H9 (cell line): ENCODE data around the gene MTA2. TPM values are rescaled to one million over a fixed set of nuclear protein-coding genes. Genes with fewer than 3 reads are reported as not detected.

Experiments
- DNase-seq: peaks from one replicate; pipeline ENCODE4 v3.0.0-alpha.2; 2017
- H2AFZ ChIP-seq: one replicate; pipeline ENCODE4 v1.6.1; 2013; ENCODE audit warnings: mild to moderate bottlenecking, low read length, control low read depth, moderate library complexity
- H2AK5ac ChIP-seq: 2 replicates; pipeline ENCODE4 v1.6.1; 2013; ENCODE audit warnings: low read length, control low read depth, mixed read lengths; ENCODE audit not compliant: insufficient read length
- H2BK120ac ChIP-seq: one replicate; pipeline ENCODE4 v1.6.1; 2013; ENCODE audit warnings: low read depth, mild to moderate bottlenecking, low read length, control low read depth, inconsistent platforms; ENCODE audit not compliant: poor library complexity, severe bottlenecking
- H2BK12ac ChIP-seq: 2 replicates; pipeline ENCODE4 v1.6.1; 2013; ENCODE audit warnings: low read length, control low read depth, mixed read lengths, low read depth; ENCODE audit not compliant: insufficient read length
- H2BK15ac ChIP-seq: 2 replicates; pipeline ENCODE4 v1.6.1; 2013; ENCODE audit warnings: low read depth, low read length, control low read depth
- H2BK20ac ChIP-seq: one replicate; pipeline ENCODE4 v1.6.1; 2013; ENCODE audit warnings: low read depth, mild to moderate bottlenecking, low read length, control low read depth, inconsistent platforms; ENCODE audit not compliant: poor library complexity, severe bottlenecking
- H2BK5ac ChIP-seq: 2 replicates; pipeline ENCODE4 v1.6.1; 2013; ENCODE audit warnings: low read length, control low read depth, mixed read lengths; ENCODE audit not compliant: insufficient read length
- H3K14ac ChIP-seq: 2 replicates; pipeline ENCODE4 v1.6.1; 2013; ENCODE audit warnings: low read length, control low read depth; ENCODE audit not compliant: insufficient read depth
- H3K18ac ChIP-seq: 2 replicates; pipeline ENCODE4 v1.6.1; 2013; ENCODE audit warnings: low read depth, mild to moderate bottlenecking, mixed read lengths, low read length, control low read depth; ENCODE audit not compliant: insufficient read length
- H3K23ac ChIP-seq: 2 replicates; pipeline ENCODE4 v1.6.1; 2013; ENCODE audit warnings: low read length, control low read depth, mixed read lengths, low read depth; ENCODE audit not compliant: insufficient read length
- H3K23me2 ChIP-seq: 2 replicates; pipeline ENCODE4 v1.6.1; 2013; ENCODE audit warnings: low read depth, mild to moderate bottlenecking, mixed read lengths, low read length, control low read depth; ENCODE audit not compliant: insufficient read length, poor library complexity, severe bottlenecking
- H3K27ac ChIP-seq: 2 replicates; pipeline ENCODE4 v1.5.1; 2013; ENCODE audit warnings: low read length, control low read depth, mixed read lengths, low read depth; ENCODE audit not compliant: insufficient read length
- H3K27me3 ChIP-seq: 2 replicates; pipeline ENCODE4 v1.6.1; 2013; ENCODE audit warnings: low read length, control low read depth, inconsistent platforms; ENCODE audit not compliant: insufficient read depth
- H3K4ac ChIP-seq: 2 replicates; pipeline ENCODE4 v1.6.1; 2013; ENCODE audit warnings: low read depth, mild to moderate bottlenecking, control low read depth, inconsistent platforms, low read length, moderate library complexity
- H3K4me1 ChIP-seq: 2 replicates; pipeline ENCODE4 v1.6.1; 2013; ENCODE audit warnings: low read length, control low read depth, inconsistent platforms; ENCODE audit not compliant: insufficient read depth
- H3K4me2 ChIP-seq: 2 replicates; pipeline ENCODE4 v1.6.1; 2013; ENCODE audit warnings: low read length, control low read depth, mixed read lengths; ENCODE audit not compliant: insufficient read length, insufficient read depth
- H3K56ac ChIP-seq: 2 replicates; pipeline ENCODE4 v1.6.1; 2013; ENCODE audit warnings: low read depth, mild to moderate bottlenecking, mixed read lengths, low read length, control low read depth; ENCODE audit not compliant: insufficient read length
- H3K79me1 ChIP-seq: 2 replicates; pipeline ENCODE4 v1.6.1; 2013; ENCODE audit warnings: low read depth, mild to moderate bottlenecking, moderate library complexity, low read length, control low read depth, inconsistent platforms; ENCODE audit not compliant: insufficient read depth, poor library complexity, severe bottlenecking
- H3K79me2 ChIP-seq: 2 replicates; pipeline ENCODE4 v1.6.1; 2013; ENCODE audit warnings: low read length, control low read depth, inconsistent platforms; ENCODE audit not compliant: insufficient read depth
- H3K9ac ChIP-seq: 2 replicates; pipeline ENCODE4 v1.6.1; 2013; ENCODE audit warnings: low read length, control low read depth, mixed read lengths; ENCODE audit not compliant: insufficient read length; ENCODE audit errors: extremely low read depth
- H3K9me3 ChIP-seq: one replicate; pipeline ENCODE4 v1.6.1; 2013; ENCODE audit warnings: low read depth, low read length, inconsistent platforms; ENCODE audit not compliant: control insufficient read depth
- H3T11ph ChIP-seq: one replicate; pipeline ENCODE4 v1.6.1; 2013; ENCODE audit warnings: mild to moderate bottlenecking, low read length, control low read depth, inconsistent platforms
- H4K20me1 ChIP-seq: one replicate; pipeline ENCODE4 v1.6.1; 2013; ENCODE audit not compliant: control insufficient read depth, insufficient read length, insufficient read depth
- H4K5ac ChIP-seq: 2 replicates; pipeline ENCODE4 v1.6.1; 2013; ENCODE audit warnings: low read depth, mild to moderate bottlenecking, mixed read lengths, low read length, control low read depth; ENCODE audit not compliant: insufficient read length
- H4K8ac ChIP-seq: replicated peaks from 2 replicates; pipeline ENCODE4 v1.6.1; 2013; ENCODE audit warnings: low read length, control low read depth, mixed read lengths, low read depth; ENCODE audit not compliant: insufficient read length
- H4K91ac ChIP-seq: 2 replicates; pipeline ENCODE4 v1.6.1; 2013; ENCODE audit warnings: low read depth, mild to moderate bottlenecking, moderate library complexity, mixed read lengths, low read length, control low read depth; ENCODE audit not compliant: insufficient read length
- H3K27ac Mint-ChIP-seq, 3 experiments: 2 replicates in 2 of 3; 3 replicates in 1 of 3; pipeline ENCODE4 v1.8.0; 2020 to 2021; ENCODE audit warnings: mixed read lengths in 3 of 3, mild to moderate bottlenecking in 1 of 3, moderate library complexity in 1 of 3
- H3K27me3 Mint-ChIP-seq: 2 replicates; pipeline ENCODE4 v1.8.0; 2021; ENCODE audit warnings: low read depth, mild to moderate bottlenecking, moderate library complexity, mixed read lengths
- H3K36me3 Mint-ChIP-seq, 3 experiments: 2 replicates in 2 of 3; 3 replicates in 1 of 3; pipeline ENCODE4 v1.8.0; 2020 to 2021; ENCODE audit warnings: low read depth in 3 of 3, mixed read lengths in 3 of 3; ENCODE audit not compliant: insufficient read depth in 1 of 3
- H3K4me1 Mint-ChIP-seq, 2 experiments: 2 replicates each; pipeline ENCODE4 v1.8.0; 2020; ENCODE audit warnings: mixed read lengths in 2 of 2
- H3K4me3 Mint-ChIP-seq, 2 experiments: 2 replicates in 1 of 2; 3 replicates in 1 of 2; pipeline ENCODE4 v1.8.0; 2020 to 2021; ENCODE audit warnings: mild to moderate bottlenecking in 2 of 2, mixed read lengths in 2 of 2, moderate library complexity in 1 of 2
- H3K9me3 Mint-ChIP-seq, 2 experiments: 2 replicates in 1 of 2; 3 replicates in 1 of 2; pipeline ENCODE4 v1.8.0; 2020; ENCODE audit warnings: mild to moderate bottlenecking in 2 of 2, mixed read lengths in 2 of 2, moderate library complexity in 1 of 2
- CTCF ChIP-seq: fragments of 200-600 bp; sonication (generic); conservative IDR thresholded peaks from 3 replicates; pipeline ENCODE4 v1.8.0; 2021; ENCODE audit warnings: antibody characterized with exemption, mild to moderate bottlenecking
- WGBS: extraction: QIAGEN DNeasy Blood & Tissue Kit; methylation state at CpG from one replicate; pipeline ENCODE4 v1.1.7; 2013; ENCODE audit warnings: missing lambda C conversion rate, low lambda C conversion rate, mixed read lengths; ENCODE audit not compliant: insufficient read length; ENCODE audit errors: extremely low coverage; 5-methylcytosine and 5-hydroxymethylcytosine counted together
- total RNA-seq: library from RNA; stranded (reverse); gene quantifications from 2 replicates; pipeline ENCODE4 v1.2.1, GENCODE V29; 2021

The MTA2 gene
- total RNA-seq, 1 experiment from 2014 or later: 143 TPM

DNA sequence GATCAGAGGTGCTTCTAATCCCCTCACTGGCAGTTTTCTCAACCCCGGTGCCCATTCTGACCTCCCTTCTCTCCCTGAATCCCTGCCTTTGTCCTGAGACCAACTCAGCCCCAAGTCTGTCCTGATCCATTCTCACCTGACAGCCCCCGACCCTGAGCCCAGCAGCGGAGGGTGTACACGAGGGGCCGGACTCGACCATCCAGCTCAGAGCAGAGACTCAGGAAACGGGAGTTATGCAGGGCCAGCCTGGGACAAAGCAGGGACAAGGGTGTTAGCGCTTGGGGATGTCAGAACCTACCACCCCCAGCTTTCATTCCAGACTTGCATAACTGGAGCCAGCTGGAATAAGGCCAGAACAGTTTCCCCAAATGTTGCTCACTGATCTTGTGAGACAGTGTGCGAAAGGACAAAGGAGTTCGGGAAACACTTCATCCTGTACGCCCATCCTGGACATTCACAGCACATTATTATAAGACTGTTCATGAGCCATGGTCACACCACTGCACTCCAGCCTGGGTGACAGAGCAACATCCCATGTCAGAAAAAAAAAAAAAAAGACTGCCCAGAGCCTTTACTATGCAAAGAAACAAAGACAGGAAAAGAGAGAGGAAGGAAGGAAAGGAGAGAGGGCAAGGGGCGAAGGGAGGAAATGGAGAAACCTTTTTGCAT is 24.5 kb downstream of the MTA2 start:
- no peak overlapping the region for H3K4me3 Mint-ChIP-seq
- H2BK120ac ChIP-seq: no peak overlapping the region
- no peak for DNase-seq

More for the DNA sequence above, 24.5 kb downstream of the MTA2 start:
- no peak overlapping the region for H2BK20ac ChIP-seq
- H4K20me1 ChIP-seq: no peaks in the 10 kb centered on the region
- Mint-ChIP-seq H3K4me1 (peaks cover 19 to 23% of the 10 kb centered on the region in 2 experiments), H3K36me3 (peaks cover 20 to 59% (median 50%) of the 10 kb centered on the region in 3 experiments), H3K27me3 (no peaks in the 10 kb centered on the region), H3K27ac (peak overlapping the region in 1 of 3 experiments; percentile 37; a peak in 3 of 7 replicates), H3K9me3 (no peaks in the 10 kb centered on the region)
- H3K56ac ChIP-seq: no peak overlapping the region
- H2BK15ac ChIP-seq: no peak overlapping the region
- H3T11ph ChIP-seq: no peak overlapping the region
- no peak for TF ChIP-seq CTCF
- no peaks in the 10 kb centered on the region for H3K27me3 ChIP-seq
- no peak overlapping the region for H2BK5ac ChIP-seq
- WGBS: no CpG with 5 or more reads among the region's 12 CpGs
- no peak overlapping the region for H3K23ac ChIP-seq
- H3K9me3 ChIP-seq: no peaks in the 10 kb centered on the region
- H4K8ac ChIP-seq: no peak overlapping the region
- H3K14ac ChIP-seq: no peak overlapping the region
- H2AK5ac ChIP-seq: no peak overlapping the region
- peaks cover 12% of the 10 kb centered on the region; the same call in 1 of the 2 replicates for H3K79me2 ChIP-seq
- no peak overlapping the region for H2BK12ac ChIP-seq
- H3K4me2 ChIP-seq: no peak overlapping the region
- H4K91ac ChIP-seq: no peak overlapping the region
- no peak overlapping the region for H3K9ac ChIP-seq
- H3K4ac ChIP-seq: no peak overlapping the region
- no peak overlapping the region for H3K27ac ChIP-seq
- H3K79me1 ChIP-seq: peaks cover 3% of the 10 kb centered on the region
- no peak overlapping the region for H2AFZ ChIP-seq
- peaks cover 13% of the 10 kb centered on the region for H3K23me2 ChIP-seq
- no peaks in the 10 kb centered on the region for H3K4me1 ChIP-seq
- no peak overlapping the region for H4K5ac ChIP-seq
- no peak overlapping the region for H3K18ac ChIP-seq
